GM19025 (cell line): Measurements from ENCODE around the gene BMI1.
A peak's percentile ranks its signal among the peaks of the same experiment; 100 is the strongest.
"Not testable (repeated sequence)": the region's sequence is repeated elsewhere in the genome, so short reads cannot be mapped to it uniquely, and the experiment has no call there.

Experiments
- ATAC-seq: cut with Tn5 transposase; IDR thresholded peaks from one replicate; pipeline ENCODE4 v1.9.1; 2021; ENCODE audit warnings: mild to moderate bottlenecking, low read depth, moderate library complexity; ENCODE audit not compliant: unreplicated experiment

BMI1 gene

DNA sequence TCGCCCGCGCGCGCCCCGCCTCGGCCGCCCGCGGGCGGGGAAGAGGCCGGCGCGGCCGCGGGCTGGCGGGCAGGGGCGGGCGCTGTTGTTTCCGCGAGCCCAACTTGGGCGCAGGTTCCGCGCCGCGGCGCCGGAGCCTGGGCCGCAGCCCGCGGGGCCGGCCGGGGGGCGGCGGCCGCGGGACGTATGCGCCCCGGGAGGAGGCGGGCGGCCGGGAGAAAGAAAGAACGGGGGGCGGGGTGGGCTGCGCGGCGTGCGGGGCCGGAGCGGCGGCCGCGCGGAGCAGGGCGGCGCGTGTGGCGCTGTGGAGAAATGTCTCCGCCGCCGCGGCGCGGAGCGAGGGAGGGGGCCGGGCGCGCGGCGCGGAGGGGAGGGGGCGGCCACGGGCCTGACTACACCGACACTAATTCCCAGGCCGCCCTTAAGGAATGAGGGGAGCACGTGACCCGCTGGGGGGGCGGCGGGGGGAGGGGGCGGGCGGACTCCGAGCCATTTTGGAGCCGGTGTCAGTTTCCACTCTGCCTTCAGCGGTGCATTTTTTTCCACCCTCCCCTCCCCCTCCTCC, at the start of gene BMI1:
BMI1 (plus strand) TSS at position 509 of the 565 bp plus-strand sequence. CDS start 5,351 bp downstream, outside the sequence.
- peak; percentile 14 for ATAC-seq

DNA sequence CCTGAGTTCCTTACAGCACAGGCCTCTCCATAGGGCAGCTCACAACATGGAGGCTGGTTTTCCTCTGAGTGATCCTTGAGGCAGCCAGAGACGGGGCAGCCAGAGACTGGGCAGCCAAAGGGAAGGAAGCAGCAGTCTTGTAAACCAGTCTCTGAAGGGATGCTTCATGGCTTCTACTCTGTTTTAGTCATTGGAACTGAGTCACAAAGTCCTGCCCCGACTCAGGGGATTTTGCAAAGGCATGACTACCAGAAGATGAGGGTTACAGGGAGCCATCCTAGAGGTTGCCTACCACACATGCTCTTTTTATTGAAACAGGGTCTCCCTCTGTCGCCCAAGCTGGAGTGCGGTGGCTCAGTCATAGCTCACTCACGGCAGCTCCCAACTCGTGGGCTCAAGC, 49.1 kb upstream of the BMI1 start:
- no peak for ATAC-seq

DNA sequence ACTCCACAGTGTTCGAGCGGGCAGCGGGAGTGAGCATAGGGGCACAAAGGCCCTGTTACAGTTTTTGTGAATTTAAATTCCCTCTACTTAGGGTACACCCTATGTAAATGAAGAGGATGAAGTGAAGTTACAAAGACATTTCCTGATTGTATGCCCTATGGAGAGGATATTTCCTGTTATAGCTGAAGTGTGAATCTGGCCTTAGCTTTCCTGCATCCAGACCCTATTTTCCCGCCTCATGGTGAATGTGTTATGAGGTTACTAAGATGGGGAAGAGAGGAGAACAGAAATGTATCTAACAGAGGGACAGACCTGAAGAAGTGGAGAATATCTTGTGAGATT, 42.5 kb upstream of the BMI1 start:
- ATAC-seq: no peak

DNA sequence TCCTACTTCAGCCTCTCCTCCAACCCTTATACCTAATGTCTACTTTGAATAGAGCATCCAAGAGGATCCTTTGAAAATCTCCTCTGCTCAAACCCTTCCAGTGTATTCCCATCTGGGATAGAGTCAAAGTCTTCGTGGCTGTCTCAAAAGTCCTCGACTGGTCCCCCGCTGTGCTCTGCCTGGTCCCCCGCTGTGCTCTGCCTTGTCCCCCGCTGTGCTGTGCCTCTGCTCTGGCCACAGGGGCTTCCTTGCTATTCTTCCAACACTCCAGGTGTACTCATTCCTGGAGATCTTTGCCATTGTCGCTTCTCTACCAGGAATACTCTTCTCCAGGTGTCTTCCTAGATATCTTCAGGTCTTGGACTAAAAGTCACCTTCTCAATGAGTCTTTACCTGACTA, 40.8 kb upstream of the BMI1 start:
- ATAC-seq: no peak

DNA sequence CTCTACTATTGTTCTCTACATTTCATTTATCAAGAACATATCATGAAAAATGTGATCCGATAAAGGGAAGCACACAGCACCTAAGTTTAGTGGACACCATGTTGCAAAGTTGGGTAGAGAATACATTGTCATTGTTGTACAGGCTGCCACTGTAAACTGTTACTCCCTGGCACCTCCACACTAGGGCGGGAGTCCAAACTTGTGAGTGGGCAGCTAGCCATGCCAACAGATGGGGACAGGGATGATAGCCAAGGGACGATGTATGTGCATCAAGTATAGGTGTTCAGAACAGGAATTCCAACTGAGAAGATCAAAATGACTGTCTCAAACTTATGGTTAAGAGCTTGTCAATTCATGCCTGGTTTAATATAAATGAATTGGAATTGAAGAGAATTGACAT, 35.8 kb upstream of the BMI1 start:
- ATAC-seq: no peak

DNA sequence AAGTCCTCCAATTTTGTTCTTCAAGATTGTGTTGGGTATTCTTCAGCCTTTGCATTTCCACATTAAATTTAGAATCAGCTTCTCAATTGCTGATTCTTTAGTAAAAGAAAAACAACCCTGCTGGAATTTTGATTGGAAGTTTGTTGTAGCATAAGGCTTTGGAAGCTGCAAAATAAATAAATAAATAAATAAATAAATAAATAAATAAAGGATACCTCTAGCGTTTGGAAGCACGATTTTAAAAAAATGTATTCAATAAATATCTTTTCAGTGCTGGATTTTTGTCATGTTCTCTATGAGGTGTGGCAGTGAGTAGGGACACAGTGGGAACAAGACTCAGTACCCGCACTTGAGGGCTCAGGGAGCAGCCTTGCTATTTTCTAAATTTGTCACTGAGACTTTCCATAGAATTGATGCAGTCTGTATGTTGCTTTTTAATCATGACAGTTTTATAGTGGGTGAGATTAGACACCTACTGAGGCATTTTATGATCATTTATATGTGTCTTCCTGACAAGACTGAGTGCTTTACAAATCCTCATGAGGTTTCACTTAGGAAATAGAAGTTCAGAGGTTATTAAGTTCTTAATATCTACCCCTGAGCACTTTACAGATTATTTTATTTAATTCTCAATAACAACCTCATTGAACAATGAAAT, 27.0 kb upstream of the BMI1 start:
- no peak for ATAC-seq

DNA sequence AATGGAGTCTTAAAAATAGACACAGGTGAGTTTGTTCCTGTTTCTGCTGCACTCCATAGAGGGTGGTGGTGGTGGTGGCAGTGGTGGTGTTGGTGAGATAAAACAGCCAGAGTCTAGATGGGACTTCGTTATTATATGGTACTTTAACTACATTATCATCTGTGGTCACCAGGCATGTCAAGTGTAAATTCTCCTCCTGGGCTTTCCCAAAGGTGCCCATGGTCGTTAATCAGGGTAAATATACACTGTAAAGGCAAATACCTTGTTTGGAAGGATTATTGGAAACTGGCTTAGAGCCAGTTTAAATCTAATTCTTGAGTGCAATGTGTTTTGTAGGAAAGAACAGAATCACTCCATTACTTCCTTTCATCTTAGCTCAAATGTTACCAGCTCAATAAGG, 26.2 kb upstream of the BMI1 start:
- ATAC-seq: no peak

DNA sequence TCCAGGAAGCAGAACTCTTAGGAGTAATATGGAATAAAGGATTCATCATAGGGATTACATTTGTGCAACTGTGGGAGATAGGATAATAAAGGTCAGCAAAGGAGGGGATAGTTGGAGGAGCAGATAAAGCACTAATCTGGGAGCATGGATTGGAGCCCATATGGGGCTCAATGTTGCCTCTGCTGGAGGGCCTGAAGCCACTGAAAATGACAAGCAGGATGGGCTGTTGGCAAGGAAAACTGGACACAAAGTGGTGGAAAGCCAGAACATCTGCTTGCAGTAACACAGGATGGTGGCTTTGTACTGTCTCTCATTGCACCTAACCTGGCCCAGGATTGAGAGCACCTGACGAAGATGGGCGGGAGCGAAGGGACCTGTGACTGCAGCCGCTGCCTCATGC, 19.7 kb upstream of the BMI1 start:
- ATAC-seq: no peak

DNA sequence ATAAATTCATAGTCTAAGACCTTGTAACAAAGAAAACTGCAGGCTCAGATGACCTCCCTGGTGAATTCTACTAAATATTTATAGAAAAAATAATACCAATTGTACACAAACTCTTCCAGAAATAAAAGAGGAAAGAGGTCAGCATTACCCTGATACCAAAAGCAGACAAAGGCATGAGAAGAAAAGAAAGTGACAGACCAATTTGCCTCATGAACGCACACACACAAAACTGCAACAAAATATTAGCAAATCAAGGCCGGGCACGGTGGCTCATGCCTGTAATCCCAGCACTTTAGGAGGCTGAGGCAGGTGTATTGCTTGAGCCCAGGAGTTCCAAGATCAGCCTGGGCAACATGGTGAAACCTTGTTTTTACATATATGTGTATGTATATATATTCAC, 17.4 kb upstream of the BMI1 start:
- no peak for ATAC-seq

DNA sequence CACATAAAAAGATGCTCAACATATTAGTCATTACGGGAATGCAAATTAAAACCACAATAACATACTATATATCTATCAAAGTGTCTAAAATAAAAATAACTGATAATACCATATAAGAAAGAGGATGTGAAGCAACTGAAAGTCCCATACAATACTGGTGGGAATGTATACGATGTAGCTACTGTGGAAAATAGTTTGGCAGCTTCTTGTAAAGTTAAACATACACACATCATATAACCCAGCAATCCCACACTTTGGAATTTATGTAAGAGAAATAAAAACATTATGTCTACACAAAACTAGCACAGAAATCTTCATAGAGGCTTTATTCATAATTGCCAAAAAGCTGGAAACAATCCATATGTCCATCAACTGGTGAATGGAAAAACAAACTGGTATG, 15.2 kb upstream of the BMI1 start:
- ATAC-seq: no peak

DNA sequence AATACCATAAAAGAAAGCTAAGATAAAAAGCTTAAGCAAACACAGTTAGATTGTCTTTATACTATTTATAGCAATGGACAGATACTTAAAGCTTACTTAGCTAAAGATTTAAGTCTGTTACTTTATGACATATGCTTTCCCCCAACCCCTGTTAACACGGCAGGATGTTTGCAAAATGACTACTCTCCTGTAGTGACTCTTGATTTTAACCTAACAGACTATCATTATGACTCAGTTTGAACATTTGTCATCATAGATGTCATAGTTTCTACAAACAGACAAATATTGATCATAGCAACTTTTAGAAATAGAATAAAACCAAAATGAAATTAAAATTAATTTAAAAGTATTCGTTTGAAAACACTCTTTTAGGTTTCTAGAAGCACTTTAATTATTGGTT, 12.5 kb upstream of the BMI1 start:
- peak; percentile 96 for ATAC-seq

DNA sequence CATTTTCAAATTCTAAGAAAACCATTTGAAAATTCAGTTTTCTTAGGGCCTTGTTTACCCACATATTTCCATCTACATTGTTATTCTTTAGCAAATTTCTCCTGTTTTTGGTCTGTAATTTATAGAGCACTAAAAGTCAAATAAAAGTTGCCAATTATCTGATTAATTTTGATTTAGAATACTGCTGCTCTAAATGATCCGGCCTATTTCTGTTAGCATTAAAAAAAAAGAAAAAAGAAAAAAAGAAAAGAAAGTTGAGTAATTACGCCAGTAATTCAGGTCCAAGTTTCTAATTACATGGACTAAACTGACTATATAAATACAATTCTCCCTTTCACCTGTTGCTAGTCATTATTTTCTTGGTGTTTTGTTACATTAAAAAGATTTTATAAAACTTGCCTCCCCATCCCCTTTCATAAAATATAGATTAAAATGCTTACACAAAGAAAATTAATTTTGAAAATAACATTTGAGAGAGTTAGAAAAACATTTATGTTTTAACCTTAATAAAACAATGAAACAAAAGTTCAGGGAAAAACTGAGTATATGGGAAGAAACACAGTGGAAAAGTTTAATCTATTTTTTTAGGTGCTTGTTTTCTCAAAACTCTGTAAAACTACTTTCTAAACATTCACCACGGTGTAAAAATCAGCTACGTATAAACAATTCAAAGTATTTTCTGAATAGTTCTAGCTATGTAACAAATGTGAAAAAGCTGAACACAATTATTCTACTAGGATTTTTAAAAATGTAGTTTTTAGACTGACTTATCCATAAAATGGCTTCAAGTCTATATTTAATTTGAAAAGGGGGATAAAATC, 11.5 kb upstream of the BMI1 start:
- ATAC-seq: no peak

DNA sequence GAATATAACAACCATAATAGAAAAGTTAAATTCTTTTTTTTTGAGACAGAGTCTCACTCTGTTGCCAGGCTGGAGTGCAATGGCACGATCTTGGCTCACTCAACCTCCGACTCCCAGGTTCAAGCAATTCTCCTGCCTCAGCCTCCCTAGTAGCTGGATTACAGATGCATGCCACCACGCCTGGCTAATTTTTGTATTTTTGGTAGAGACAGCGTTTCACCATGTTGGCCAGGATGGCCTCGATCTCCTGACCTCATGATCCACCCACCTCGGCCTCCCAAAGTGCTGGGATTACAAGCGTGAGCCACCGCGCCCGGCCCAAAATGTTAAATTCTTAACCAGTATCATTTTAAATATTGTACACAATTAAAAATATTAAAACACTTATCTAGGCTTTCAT, 10.9 kb upstream of the BMI1 start:
- not testable (repeated sequence) for ATAC-seq

DNA sequence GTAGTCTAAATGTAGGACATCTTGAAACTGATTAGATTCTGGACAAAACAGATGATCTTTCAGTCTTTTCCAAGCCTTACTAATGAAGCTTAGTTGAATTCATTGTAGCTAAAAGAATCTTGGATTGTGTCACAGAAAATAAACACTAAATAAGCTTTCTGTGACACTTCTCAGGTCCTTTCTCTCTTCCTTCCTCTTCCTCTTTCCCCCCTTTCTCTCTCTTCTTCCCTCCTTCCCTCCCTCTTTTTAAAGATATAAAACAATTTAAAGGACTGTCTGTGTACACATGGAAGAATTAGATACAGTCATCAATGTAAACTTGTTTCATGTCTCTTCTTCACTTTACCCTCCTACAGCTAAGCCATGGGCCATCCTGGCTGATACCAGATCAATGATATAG, 10.0 kb upstream of the BMI1 start:
- ATAC-seq: no peak

DNA sequence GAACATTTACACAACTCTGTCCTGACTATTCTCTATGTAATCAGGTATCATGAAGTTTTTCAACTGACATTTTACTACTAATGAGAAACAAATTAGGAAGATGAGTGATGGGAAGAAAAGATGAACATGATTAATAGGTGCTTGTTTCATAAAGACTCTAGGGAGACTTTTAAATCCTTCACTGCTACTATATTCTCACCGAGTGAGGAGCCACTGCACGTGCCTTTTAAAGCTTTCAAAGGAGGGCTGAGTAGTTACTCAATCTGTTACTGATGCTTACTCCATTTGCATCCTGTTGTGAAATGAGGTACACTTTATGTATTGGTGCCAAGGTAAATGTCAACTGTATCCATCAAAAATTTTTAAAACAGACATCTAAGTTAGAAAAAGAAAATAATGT, 6.0 kb upstream of the BMI1 start:
- no peak for ATAC-seq

DNA sequence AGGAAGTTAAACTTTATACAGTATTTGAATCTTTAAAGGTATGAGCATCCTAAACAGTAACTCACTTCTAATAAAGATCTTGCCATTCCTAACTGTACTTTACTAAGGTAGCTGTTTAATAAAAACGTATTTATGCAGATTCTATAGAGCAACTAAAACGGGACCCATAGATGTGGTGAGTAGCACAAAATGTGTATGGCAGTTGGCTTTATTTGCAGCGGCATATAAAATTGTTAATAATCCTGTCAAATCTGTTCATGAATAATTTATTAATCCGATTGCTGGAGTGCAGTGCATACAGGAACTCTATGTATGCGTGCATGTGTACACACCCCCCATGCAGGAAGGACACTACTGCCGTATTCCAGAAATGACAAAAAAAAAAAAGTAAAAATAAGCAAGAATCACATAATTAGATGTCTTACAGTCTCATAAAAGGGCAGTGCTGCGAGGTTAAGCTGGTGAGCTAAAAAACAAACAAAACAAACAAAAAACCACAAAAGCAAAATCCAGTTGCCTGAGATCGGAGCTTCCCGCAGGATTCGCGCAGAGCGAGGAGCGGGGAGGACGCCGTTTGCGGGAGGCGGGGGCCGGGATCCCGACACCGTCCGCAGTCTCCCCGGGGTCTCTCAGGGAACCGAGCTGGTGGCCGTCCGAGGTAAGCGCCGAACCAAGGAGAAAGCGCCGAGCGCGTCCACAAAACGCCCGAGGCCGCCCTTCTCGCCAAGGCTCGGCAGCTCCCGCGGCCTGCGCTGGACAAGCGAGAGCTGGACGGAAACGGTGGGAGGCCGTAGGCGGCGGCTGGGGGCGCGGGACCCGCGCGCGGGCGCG, 5.2 kb upstream of the BMI1 start:
- peak; percentile 12 for ATAC-seq

DNA sequence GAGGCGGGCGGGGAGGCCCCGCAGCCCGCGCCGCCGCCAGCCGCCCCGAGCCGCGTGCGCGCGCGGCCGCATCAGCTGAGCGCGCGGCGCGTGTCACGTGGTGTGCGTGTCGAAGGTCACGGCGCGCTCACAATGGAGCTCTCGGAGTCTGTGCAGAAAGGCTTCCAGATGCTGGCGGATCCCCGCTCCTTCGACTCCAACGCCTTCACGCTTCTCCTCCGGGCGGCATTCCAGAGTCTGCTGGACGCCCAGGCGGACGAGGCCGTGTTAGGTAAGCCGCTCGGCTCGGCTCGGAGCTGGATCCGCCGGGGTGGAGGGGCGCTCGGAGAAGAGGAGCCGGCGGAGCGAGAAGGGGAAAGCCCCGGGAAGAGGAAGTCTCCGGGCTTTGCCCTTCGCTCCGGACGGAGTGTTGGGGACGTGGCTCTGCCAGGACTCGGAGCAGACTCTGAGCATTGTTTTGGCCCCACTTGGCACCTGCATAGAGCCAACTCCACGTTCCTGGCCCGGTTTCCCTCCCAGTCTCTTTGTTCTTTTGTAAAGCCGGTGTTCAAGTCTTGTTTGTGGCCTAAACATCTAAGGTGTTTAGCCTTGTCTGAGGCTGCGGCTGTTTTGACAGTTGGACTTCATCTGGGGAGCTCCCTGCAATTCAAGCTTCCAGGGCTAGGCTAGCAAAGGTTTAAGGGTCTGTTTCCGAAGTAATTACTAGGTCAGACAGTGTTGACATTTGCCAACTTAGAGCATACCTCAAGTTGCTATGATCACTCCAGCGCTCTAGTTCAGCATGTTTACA, 4.4 kb upstream of the BMI1 start, which contains the start of gene COMMD3:
COMMD3 (plus strand) TSS at position 103 of the 790 bp plus-strand sequence; CDS start at position 133, 30 bp downstream.
- ATAC-seq: peak; percentile 58

DNA sequence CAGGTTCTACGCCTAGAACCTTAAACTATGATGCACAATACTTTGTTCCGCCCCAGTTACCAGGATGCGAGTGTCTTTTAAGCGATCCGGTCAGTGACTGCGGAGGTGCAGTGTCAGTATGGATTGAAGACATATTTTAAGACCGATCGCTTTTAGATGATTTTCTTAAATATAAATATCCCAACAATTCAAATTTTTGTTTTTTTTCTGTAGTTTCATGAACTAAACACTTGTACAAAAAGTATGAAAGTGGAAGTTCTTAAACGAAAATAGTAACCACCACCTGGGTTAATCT, 3.9 kb upstream of the BMI1 start:
- peak; percentile 8 for ATAC-seq

DNA sequence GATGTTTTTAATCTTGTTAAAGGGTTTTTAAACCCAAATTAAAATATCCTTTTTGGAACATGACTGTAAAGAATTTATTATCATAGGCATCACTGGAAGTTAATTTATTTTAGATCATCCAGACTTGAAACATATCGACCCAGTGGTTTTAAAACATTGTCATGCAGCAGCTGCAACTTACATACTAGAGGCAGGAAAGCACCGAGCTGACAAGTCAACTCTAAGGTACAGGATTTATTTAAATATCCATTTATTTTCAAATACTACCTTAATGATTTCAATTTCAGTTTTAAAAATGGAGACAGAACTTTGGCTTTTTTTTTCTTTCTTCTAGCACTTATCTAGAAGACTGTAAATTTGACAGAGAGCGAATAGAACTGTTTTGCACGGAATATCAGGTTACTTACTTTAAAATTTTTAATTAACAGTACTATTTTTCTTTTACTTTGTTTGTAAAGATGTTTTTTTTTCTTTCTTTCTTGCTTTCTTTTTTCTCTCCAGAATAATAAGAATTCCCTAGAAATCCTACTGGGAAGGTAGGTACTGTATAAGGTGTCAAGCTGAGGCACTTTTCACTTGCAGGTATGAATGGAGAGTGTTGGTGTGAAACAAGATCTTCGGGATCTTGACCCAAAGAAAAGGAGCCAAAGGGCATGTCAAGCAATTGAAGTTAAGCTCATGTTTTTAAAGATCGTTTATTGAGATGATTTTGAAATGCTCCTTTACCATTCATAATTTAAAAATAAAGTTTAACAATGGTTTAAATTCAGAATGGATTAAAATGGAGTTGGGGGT, 2.9 kb upstream of the BMI1 start:
- ATAC-seq: no peak

DNA sequence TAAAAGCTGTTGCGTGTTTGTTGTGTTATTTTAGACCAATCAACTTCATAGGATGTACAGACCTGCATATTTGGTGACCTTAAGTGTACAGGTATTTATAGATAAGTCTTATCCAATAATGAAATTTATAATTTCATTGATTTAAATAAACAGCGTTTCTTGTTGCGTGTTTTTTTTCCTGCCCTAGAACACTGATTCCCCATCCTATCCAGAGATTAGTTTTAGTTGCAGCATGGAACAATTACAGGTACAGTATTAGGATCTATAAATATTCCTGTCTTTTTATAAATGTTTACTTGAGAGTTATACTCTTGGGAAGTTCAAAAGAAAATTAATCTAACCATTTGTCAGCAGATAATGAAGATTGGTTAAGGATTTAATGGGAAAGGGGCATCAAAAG, 2.1 kb upstream of the BMI1 start:
- ATAC-seq: no peak
